GM19043 (cell line): ENCODE results near the gene CXCR4.
"Not testable (repeated sequence)": the region's sequence is repeated elsewhere in the genome, so short reads cannot be mapped to it uniquely, and the experiment has no call there.

Experiments used
- ATAC-seq: cut with Tn5 transposase; IDR thresholded peaks from one replicate; pipeline ENCODE4 v1.9.1; 2021; ENCODE audit warnings: low read depth; ENCODE audit not compliant: unreplicated experiment

The CXCR4 gene

DNA sequence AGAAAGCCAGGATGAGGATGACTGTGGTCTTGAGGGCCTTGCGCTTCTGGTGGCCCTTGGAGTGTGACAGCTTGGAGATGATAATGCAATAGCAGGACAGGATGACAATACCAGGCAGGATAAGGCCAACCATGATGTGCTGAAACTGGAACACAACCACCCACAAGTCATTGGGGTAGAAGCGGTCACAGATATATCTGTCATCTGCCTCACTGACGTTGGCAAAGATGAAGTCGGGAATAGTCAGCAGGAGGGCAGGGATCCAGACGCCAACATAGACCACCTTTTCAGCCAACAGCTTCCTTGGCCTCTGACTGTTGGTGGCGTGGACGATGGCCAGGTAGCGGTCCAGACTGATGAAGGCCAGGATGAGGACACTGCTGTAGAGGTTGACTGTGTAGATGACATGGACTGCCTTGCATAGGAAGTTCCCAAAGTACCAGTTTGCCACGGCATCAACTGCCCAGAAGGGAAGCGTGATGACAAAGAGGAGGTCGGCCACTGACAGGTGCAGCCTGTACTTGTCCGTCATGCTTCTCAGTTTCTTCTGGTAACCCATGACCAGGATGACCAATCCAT, 2.7 kb downstream of the CXCR4 start:
- no peak for ATAC-seq

DNA sequence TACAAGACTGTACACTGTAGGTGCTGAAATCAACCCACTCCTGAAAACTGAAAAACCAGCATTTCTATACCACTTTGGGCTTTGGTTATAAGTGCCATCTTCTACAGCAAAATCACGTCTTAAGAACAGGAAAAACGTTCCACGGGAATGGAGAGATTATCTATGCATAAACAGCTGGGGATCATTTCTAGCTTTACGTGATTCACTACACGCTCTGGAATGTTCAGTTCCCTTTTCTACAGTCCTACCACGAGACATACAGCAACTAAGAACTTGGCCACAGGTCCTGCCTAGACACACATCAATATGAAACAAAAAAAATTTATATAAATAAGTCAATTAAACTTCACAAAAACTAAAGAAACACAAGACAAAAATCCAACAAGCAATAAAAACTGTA, 3.6 kb downstream of the CXCR4 start:
- ATAC-seq: no peak

DNA sequence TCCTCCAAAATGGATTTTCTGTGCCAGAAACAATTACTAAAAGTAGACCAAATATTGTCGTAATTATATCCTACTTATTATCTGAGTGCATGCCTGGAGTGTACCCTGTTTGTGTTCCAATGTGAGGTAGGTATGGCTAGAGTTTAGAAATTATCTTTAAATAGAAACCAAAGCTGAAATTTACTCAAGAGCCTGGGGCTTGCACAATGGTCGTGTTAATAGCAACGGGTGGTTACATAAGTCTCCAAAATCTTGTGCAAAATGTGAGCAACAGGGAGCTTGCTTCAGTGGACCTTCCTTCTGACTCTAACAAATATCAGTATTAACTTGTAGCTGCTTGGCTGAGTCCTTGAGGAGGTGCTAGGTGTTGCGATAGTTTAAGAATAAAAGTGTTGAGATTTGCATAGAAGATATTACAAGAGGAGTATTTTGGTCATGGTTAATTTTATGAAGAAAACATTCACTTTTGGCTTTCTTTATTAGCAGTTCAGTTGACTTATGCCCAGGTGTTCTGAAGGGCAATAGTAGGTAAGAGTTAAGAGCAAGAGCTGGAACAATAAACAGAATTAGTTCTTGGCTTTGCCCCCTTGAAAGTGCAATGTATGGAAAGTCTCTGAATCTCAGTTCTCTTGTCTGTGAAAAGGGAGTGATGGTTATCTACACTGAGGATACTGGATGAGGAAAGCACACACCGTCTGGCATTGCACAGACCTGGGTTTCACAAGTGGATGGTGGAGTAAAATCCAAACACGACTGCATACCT, 4.6 kb downstream of the CXCR4 start:
- no peak for ATAC-seq

DNA sequence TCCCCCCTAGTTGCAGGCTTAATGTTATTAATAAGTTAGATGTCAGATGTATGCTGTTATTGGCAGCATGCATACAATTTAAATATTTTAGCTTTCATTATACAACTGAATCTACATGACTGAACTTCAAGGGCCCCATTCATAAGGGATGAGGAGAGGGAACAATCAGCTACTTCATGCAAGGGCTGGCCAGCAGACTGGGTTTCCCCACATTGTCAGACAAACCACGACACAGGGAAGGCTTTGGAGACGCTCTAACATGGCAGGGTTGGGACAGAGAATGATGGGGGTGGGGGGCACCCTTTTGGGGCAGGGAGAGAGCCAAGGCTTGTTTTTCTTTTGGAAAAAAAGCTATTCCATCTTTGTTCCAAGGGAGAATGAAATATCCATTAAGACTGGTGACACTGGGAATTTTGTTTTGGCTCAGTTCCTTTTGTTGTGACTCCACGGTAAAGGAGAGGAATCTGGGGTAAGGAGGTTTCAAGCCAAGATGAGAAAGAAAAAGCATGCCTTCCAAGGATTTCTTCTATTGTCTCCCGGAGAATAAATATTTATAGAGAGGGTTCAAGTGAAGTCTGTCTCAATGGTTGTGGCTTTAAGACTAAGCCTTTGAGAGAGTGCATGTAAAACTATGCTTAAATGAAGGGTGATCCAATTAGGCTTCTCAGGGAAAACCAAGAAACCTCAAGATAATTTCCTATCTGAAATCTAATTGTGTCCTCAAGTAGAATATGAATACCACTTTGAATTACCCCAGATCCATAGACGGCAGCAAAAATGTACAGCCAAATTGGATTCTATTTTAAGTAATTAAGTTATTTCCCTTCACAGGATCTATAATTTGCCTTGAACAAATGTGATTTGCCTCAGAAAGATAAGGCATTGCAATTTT, 5.4 kb downstream of the CXCR4 start:
- ATAC-seq: no peak

DNA sequence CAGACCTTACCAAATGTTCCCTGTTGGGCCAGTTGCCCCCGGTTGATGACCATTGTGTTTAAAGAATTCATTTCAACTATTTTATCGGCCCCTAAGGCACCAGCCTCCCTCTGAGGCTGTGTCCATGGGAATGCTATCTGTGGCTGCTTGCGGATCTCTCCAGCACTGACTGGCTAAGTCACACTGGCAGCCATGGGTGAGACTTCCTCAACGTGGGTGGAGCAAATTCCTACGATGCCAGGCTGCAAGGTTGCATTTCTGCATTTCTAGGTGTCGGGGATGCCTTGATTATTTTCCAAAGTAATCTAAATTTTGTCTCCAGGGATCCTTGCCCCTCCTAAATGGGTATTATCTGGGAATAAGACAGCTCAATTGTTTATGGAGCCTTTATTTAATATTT, 6.2 kb downstream of the CXCR4 start:
- ATAC-seq: no peak

DNA sequence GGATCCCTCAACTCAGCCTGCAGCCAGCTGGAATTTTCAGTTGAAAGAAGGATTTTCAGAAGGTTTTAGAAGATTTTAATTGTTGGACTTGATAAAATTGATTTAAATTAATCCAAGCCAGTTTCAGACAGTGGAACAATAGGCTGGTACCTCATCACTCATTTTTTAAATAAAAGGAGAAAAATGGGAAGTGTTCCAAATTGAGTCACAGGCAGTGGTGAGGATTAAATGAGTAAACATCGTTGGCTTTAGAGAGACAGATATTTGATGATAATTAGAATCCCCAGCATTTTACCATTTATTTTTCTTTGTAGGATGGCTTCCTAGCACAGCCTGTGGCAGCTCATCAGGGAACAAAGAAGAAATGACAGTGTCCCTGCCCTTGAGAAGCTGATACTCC, 7.4 kb downstream of the CXCR4 start:
- ATAC-seq: no peak

DNA sequence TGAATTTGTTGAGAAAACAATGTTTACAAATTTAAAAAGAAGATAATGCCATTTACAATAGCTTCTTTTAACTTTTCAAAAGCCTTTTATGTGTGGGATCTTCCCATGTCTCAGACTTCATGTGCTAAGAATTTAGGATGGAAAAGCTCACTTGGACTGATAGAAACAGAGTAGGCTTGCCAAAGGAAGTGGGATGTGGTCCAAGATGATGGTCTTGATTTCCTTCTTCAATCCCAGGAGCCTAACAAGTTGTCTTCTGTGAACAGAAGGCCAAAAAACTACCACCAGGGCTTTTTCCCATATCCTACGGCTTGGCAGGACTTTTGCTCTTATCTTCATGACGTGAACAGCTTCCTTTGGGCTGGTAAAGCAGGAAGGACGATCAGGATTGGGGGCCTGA, 9.5 kb downstream of the CXCR4 start:
- ATAC-seq: no peak

DNA sequence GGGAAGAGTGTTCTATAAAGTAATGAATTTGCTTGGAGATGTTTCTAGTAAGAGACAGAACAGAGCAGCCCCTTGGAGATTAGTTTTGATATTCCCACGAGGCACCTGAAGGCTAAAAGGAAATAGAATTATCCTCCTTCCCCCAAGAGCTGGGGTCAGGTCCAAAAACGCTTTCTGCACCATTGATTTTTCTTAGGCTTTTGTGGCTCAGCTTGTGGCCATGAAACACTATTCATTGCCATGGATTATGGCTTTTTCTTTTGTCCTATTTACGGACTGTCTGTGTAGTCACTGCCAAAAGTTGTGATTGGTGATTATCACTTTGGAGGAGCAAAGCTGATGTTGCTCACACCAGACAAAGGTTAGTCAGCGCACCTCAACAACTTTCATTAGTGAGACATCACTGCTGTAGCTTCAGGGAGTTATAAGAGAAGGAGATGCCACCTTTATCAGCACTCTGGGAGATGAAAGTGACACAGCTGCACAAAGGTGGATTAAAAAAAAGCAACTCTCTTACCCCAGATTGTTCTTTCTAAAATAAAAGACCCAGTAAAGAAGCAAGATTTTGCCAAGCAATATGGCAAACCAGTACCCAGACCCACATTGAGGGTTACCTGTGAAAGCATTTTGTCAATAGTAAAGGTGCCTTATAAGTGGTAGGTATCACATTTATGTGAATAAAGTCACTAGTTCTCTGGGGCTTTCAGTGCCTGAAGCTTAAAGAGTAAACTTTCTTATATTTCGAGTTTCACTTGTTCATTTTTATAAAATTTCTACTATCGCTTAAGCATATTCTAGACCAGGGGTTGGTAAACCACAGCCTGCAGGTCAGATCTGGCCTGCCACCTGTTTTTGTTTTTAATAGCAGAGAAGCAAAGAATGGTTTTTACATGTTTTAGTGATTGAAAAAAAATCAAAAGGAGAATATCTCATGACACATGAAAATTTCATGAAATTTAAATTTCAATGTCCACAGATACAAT, 10.6 kb downstream of the CXCR4 start:
- no peak for ATAC-seq

DNA sequence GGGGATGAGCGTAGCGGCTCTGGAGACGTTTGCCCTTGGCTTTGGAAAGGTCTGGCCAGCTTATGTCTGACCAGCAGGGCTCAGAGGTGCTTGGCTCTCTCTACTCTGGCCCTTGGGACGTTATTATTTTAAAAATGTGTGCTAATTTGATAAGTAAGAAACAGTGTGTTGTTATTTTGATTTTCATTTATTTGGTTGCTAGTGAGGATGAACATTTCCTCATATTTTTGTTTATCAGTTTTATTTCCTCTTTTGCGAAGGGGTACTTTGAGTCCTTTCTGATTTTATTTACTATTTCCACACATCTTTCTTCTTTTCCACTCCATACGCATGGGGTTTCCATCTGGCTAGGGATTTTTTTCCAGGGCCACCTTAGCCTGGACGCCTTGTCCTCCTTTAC, 11.4 kb downstream of the CXCR4 start:
- no peak for ATAC-seq

DNA sequence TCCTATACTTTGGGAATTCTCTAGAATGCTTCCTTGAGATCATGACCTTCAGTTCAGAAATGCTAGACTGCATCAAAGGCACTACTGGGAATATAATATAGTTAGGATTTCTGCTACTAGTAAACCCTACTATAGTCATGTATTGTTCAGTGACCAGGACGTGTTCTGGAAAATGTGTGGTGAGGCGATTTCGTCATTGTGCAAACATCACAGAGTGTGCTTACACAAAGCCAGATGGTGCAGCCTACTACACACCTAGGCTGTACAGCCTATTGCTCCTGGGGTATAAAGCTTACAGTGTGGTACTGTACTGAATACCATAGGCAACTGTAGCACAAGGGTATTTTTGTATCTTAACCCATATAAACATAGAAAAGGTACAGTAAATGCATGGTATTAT, 13.0 kb downstream of the CXCR4 start:
- no peak for ATAC-seq

DNA sequence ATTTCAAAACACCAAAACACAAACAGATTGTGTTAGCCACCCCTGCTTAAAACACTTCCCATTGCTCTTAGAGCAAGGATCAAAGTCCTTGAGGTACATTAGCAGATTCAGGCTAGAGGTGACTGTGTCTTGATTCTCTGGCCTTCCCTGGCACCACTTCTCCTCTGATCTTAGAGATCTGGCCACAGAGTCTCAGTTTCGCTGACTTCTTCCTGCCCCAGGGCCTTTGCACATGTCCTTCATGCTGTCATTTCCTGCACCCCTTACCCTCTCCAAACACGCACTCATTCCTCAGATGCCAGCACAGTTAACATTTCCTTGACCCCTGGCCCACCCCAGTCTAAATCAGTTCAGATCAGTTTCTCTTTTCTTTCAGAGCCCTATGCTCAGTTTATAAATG, 16.9 kb downstream of the CXCR4 start:
- ATAC-seq: no peak

DNA sequence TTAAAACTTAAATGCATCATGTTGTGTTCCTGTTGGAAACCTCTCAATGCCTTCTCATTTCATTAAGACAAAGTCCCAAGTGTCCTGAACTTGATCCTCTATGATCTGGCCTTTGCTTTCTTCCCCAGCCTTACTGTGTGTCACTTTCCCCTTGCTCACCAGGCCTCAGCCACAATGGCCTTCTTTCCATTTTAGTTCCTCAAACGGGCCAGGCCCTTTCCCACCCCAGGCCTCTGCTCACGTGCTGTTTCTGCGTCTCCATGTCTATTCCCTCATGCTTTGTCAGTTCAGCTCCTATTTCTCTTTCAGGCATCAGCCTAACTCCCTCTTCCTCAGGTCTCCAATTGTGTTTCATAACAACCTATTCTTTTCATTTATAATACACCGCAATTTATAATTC, 19.5 kb downstream of the CXCR4 start:
- no peak for ATAC-seq

DNA sequence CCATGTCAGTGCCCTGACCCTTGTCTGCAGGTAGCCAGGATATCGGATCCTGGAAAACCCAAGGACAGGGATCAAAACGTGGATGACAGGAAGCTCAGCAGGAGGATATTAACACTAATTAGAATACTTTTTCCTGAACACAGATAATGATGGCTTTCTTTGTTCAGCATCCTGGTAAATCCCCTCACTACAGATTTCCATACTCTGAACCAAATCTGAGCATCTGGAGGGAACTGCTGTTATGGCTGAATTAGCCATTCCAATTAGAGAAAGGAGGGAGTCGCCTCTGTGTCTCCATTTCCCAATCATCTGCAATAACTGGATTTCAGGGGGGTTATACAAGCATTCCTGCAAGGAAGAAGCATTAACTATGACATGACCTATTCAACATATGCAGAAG, 24.4 kb downstream of the CXCR4 start:
- no peak for ATAC-seq

DNA sequence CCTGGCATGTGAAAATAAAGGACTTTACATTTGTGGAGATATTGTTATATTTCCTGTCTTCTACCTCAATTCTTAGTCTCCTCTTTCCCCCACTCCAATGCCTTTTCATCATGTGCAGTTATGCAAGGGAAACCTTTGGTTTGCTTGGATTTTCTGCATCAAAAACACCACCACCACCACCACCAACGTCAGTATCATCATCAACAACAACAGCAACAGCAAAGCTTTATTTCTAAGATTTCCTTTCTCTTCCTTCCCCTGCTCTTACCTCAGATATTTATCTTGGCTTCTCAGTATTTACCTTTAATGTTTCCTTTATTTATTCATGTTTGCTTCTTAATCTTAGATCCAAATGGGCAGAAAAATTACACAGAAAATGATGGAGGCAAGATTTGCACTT, 26.1 kb downstream of the CXCR4 start:
- ATAC-seq: no peak

DNA sequence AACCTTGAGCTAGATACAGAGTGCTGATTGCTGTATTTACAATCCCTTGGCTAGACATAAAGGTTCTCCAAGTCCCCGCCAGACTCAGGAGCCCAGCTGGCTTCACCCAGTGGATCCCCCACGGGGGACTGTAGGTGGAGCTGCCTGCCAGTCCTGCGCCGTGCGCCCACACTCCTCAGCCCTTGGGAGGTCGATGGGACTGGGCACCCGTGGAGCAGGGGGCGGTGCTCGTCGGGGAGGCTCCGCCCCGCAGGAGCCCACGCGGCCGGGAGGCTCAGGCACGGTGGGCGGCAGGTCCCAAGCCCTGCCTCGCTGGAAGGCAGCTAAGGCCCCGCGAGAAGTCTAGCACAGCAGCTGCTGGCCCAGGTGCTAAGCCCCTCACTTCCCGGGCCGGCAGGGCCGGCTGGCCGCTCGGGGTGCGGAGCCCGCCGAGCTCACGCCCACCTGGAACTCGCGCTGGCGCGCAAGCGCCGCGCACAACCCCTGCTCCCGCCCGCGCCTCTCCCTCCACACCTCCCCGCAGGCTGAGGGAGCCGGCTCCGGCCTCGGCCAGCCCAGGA, 30.0 kb downstream of the CXCR4 start:
- ATAC-seq: not testable (repeated sequence)

DNA sequence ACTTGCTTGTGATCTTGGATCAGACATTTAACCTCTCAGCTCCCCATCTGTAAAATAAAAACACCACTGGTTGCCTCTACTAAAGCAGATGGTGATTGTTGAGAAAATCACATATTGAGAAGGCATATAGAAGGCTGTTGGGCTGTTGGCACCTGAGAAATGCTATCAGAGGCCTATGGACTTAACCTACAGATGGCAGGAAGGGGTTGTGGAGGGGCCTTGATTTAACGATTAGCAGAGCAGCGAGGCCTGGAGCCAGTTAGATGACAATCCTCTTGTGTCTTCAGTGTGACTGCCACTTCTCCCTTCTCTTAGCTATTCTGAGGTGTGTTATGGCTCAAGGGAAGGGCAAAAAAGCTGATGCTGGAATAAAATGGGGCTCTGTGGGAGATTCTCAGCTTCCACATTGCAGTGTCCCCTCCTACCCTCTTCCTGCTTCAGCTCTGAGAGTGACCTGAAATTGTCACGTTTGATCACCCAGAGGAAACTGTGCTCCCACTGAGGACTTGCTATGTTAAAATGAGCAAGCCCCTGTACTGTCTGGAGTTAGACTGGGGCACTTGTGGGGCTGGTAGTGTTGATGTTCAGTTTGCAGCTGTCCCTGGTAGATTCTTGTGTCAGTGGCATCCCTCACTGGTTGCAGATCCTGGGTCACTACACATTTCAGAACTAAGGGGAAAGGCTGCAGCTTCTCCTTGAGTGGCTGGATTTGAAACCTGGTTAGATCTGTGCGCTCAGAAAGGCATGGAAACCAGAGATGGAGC, 31.5 kb downstream of the CXCR4 start:
- ATAC-seq: no peak

DNA sequence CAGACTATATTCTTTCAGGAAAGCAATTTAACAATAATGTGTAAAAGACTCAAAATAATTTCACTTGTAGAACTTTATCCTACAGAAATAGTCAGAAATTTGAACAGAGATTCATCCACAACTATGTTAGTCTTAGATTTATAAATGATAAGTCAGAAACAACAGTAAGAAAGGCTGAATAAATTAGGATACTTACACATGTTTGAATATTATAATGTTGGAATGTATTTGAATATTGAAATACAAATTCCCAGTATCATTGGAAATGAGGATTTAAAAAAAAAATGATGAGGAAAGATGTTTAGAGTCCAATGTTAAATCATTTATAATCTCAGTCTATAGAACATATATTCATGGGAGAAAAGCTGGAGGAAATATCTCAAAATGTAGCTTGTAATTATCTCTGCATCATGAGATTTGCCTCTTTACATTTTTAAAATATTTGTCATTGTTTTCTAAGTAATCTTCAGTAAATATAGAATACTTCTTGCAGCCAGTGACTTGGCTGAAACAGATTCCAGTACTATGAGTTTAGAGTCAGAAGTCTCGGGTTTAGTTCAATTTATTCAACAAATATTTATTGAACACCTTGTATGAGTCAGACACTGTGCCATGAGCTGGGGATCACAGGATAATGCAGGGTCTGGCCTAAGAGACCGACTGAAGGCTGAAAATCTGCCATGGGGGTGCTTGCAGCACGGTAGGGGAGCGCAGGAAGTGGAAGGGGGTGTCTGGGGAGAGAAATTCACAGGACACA, 32.3 kb downstream of the CXCR4 start:
- no peak for ATAC-seq

DNA sequence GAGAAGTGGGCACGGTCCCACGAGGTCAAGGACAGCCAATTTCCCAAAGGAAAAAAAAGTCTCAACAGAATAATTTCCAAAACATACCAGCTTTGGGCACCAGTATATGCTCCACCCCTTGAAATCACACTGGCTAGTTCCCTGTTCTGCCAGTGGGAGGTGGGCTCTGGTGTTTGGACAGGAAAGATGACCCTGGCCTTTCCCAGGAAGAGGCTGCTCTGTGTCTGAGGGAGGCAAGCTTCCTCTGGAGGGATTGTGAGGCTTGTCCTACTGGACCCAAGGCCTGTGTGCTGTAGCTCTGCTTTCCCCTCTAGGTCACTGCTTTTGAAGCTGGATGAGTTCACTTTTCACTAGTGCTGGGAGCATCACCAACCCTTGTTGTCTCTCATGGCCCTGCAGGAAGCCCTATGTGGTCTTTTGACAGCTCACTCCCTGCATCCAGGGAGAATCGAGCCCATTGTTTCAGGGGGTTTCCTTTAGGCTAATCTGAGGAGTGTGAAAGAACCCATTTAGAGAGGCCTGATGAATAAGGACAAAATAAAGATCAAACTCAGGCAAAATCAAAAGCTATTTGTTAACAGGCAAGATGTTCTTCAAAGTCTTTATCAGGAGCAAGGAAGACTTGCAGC, 36.3 kb downstream of the CXCR4 start:
- no peak for ATAC-seq
